GM06990 (cell line): ENCODE measurements around the gene INMT.

Source experiments
- DNase-seq: peaks from one replicate; pipeline ENCODE4 v3.0.0-alpha.2; 2011; ENCODE audit not compliant: insufficient read length; ENCODE audit errors: extremely low read depth
- H3K27me3 ChIP-seq: replicated peaks from 2 replicates; pipeline ENCODE4 v1.6.0; 2011; ENCODE audit warnings: low read length; ENCODE audit not compliant: control insufficient read depth, insufficient read depth
- H3K36me3 ChIP-seq: 2 replicates; pipeline ENCODE4 v1.5.1; 2011; ENCODE audit warnings: low read length; ENCODE audit not compliant: control insufficient read depth, insufficient read depth
- H3K4me3 ChIP-seq: replicated peaks from 2 replicates; pipeline ENCODE4 v1.5.1; 2011; ENCODE audit warnings: low read depth, mild to moderate bottlenecking, control low read depth, low read length
- TF ChIP-seq, protein P1 (sequence below): IDR thresholded peaks from 2 replicates; pipeline ENCODE4 v1.5.1; 2011; ENCODE audit warnings: low read length, control low read depth, mild to moderate bottlenecking, inconsistent platforms; ENCODE audit not compliant: insufficient read depth, poor library complexity, severe bottlenecking

INMT gene

DNA sequence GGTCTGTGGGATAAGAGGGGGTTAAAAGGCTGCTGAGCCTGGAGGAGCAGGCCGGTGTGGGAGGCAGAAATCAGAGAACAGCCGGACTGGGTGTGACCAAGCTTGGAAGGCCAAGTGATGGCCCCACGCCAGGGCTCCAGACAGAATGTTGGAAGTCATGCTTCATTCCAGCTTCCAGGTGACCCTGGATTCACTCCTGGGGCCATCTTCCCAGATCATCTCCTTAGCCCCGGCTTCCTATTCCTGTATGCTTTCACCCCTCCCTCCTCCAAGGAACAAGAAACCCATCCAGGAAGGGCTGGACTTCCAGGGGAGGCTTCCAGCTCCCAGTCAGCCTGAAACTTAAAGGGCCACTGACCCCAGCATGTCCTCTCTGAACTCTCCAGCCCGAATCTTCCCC is 1.0 kb downstream of the INMT start:
- TF ChIP-seq, protein P1, sequence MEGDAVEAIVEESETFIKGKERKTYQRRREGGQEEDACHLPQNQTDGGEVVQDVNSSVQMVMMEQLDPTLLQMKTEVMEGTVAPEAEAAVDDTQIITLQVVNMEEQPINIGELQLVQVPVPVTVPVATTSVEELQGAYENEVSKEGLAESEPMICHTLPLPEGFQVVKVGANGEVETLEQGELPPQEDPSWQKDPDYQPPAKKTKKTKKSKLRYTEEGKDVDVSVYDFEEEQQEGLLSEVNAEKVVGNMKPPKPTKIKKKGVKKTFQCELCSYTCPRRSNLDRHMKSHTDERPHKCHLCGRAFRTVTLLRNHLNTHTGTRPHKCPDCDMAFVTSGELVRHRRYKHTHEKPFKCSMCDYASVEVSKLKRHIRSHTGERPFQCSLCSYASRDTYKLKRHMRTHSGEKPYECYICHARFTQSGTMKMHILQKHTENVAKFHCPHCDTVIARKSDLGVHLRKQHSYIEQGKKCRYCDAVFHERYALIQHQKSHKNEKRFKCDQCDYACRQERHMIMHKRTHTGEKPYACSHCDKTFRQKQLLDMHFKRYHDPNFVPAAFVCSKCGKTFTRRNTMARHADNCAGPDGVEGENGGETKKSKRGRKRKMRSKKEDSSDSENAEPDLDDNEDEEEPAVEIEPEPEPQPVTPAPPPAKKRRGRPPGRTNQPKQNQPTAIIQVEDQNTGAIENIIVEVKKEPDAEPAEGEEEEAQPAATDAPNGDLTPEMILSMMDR: no peak
- Histone ChIP-seq H3K36me3 (no peaks in the 10 kb centered on the region), H3K4me3 (no peak overlapping the region), H3K27me3 (no peaks in the 10 kb centered on the region; the same call in 1 of the 2 replicates)
- no peak for DNase-seq

DNA sequence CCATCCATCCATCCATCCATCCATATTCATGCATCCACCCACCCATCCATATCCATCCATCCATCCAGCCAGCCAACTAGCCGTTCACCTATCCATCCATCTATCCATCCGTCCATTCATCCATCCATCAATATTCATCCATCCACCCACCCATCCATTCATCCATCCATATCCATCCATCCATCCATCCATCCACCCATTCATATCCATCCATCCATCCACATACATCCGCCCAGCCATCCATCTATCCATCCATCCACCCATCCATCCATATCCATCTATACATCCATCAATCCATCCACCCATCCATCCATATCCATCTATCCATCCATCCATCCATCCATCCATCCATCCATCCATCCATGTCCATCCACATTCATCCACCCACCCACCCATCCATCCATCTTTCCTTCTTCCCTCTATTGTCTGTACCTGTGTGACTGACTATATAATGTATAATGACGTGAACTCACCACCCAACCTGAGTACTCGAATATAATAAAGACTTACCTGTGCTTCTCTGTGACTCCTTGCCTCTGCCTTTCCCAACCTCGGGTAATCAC is 2.5 kb downstream of the INMT start:
- no peaks in the 10 kb centered on the region for H3K36me3 ChIP-seq
- H3K27me3 ChIP-seq: no peaks in the 10 kb centered on the region; the same call in 1 of the 2 replicates
- DNase-seq: no peak
- no peak overlapping the region for H3K4me3 ChIP-seq
- TF ChIP-seq, protein P1: no peak

DNA sequence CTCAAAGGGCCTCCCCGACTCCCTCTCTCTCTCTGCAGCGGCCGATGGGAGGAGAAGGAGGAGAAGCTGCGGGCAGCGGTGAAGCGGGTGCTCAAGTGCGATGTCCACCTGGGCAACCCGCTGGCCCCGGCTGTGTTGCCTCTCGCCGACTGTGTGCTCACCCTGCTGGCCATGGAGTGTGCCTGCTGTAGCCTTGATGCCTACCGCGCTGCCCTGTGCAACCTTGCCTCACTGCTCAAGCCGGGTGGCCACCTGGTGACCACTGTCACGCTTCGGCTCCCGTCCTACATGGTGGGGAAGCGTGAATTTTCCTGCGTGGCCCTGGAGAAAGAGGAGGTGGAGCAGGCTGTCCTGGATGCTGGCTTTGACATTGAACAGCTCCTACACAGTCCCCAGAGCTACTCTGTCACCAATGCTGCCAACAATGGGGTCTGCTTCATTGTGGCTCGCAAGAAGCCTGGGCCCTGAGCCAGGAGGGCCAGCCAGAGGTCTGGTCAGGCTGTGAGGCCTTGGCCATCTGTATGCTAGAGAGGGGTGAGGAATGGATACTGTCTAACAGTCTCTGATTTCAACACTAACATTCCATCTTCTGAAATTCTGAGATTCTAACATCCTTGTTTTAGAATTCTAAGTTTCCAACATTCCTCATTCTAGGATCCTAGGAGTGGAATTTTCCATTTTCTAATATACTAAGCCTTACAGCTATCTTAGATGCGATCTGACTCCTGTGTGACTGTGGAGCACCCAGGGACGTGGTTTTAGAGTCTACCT is 3.6 kb downstream of the INMT start:
- DNase-seq: no peak
- Histone ChIP-seq H3K36me3 (no peaks in the 10 kb centered on the region), H3K4me3 (no peak overlapping the region), H3K27me3 (no peaks in the 10 kb centered on the region; the same call in 1 of the 2 replicates)
- TF ChIP-seq, protein P1: no peak

DNA sequence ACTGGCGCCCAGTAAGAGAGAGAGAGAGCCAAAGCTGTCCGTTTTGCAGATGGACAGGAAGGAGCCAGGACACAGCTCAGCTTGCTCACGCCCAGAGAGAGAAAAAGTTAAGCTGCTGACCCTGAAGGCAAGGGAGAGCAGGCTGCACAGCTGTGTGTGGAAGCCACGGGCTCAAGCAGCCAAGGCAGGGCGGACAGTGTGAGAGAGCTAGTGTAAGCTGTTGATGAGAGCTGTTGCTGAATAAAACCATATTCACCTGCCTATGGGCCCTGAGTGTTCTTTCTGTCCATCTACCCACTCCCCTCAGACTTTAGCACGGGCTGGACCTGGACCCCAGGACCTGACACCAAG is 5.4 kb downstream of the INMT start:
- TF ChIP-seq, protein P1: no peak
- H3K27me3 ChIP-seq: no peaks in the 10 kb centered on the region; the same call in 1 of the 2 replicates
- H3K4me3 ChIP-seq: no peak overlapping the region
- DNase-seq: no peak
- H3K36me3 ChIP-seq: no peaks in the 10 kb centered on the region

DNA sequence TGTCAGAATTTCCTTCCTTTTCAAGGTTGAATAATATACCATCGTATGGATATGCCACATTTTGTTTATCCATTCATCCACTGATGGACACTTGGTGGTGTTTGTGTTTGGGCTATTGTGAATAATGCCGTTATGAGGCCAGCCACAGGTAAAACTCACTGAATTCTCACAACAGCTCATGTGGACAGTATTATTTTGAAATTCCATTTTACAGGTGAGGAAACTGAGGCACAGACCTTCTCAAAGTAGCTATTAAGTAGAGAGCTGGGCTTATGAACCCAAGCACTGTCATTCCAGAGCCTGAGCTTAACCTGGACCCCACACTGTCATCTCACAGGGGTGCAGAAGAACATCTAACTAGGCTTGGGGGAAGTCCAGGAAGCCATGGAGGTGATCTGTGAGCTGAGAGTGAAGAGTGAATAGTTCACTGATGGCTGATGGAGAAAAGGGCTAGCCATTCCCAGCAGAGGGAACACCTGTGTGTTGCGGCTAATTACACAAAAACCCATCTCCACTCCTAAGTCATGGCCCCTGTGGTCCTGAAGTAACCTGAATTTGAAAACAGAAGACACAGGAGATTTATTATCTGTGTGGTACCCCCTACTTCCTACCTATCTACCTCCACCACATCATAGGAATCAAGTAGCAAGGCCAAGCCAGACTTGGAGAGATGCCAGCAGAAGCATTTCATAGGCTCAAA is 8.7 kb downstream of the INMT start:
- Histone ChIP-seq H3K27me3 (no peaks in the 10 kb centered on the region; the same call in 1 of the 2 replicates), H3K4me3 (no peak overlapping the region), H3K36me3 (no peaks in the 10 kb centered on the region)
- TF ChIP-seq, protein P1: no peak
- no peak for DNase-seq
